Neuron (in vitro differentiated cells): ENCODE measurements around the gene DDX5.

Experiments used
- H2AFZ ChIP-seq: one replicate; pipeline ENCODE4 v1.6.1; 2013; ENCODE audit warnings: low read depth, mild to moderate bottlenecking, inconsistent platforms, low read length, moderate library complexity
- H3K27me3 ChIP-seq: one replicate; pipeline ENCODE4 v1.6.1; 2013; ENCODE audit warnings: low read length; ENCODE audit not compliant: insufficient read depth
- H3K36me3 ChIP-seq: one replicate; pipeline ENCODE4 v1.6.1; 2013; ENCODE audit warnings: low read length; ENCODE audit not compliant: insufficient read depth
- H3K4me1 ChIP-seq: one replicate; pipeline ENCODE4 v1.6.1; 2013; ENCODE audit warnings: low read length; ENCODE audit not compliant: insufficient read depth
- H3K4me3 ChIP-seq: 2 replicates; pipeline ENCODE4 v1.5.1; 2013; ENCODE audit warnings: mild to moderate bottlenecking, low read length, moderate library complexity
- H3K9me3 ChIP-seq: one replicate; pipeline ENCODE4 v1.6.1; 2013; ENCODE audit warnings: low read length

DDX5 gene

GRCh38 chr17:64506201-64506575 lies at the start of gene DDX5:
TSS of gene DDX5 (minus strand) at chr17:64506289. CDS start at chr17:64506119, 170 bp downstream.
- H3K4me3 ChIP-seq, result peak within 1 kb of the TSS; percentile 98
- peaks cover 60% of the 10 kb centered on the region for H3K36me3 ChIP-seq
- no peaks in the 10 kb centered on the region for H3K27me3 ChIP-seq
- H3K9me3 ChIP-seq, result no peaks in the 10 kb centered on the region
- H2AFZ ChIP-seq, result peak within 1 kb of the TSS; percentile 11
- H3K4me1 ChIP-seq, result peaks cover 35% of the 10 kb centered on the region

- no peaks in the 10 kb centered on the region for H3K27me3 ChIP-seq
- no peaks in the 10 kb centered on the region for H3K9me3 ChIP-seq
- H2AFZ ChIP-seq, result no peak overlapping the region
- peaks cover 11% of the 10 kb centered on the region for H3K4me1 ChIP-seq
- no peak overlapping the region for H3K4me3 ChIP-seq
- H3K36me3 ChIP-seq, result peaks cover 40% of the 10 kb centered on the region
Measured at GRCh38 chr17:64555281-64555680, 49.2 kb upstream of the DDX5 start.

- Histone ChIP-seq H2AFZ (no peak overlapping the region), H3K36me3 (peaks cover 41% of the 10 kb centered on the region), H3K27me3 (no peaks in the 10 kb centered on the region), H3K4me3 (no peak overlapping the region), H3K9me3 (no peaks in the 10 kb centered on the region), H3K4me1 (peaks cover 11% of the 10 kb centered on the region)
Measured at GRCh38 chr17:64554028-64554637, 48.0 kb upstream of the DDX5 start.

GRCh38 chr17:64551461-64551860 lies 45.4 kb upstream of the DDX5 start:
- no peaks in the 10 kb centered on the region for H3K9me3 ChIP-seq

GRCh38 chr17:64547319-64547718 lies 41.2 kb upstream of the DDX5 start:
- Histone ChIP-seq H2AFZ (no peak overlapping the region), H3K4me1 (peaks cover 37% of the 10 kb centered on the region), H3K4me3 (no peak overlapping the region), H3K27me3 (no peaks in the 10 kb centered on the region), H3K9me3 (no peaks in the 10 kb centered on the region), H3K36me3 (peaks cover 39% of the 10 kb centered on the region)

More at GRCh38 chr17:64551461-64551860, 45.4 kb upstream of the DDX5 start:
- no peak overlapping the region for H3K4me3 ChIP-seq
- H3K27me3 ChIP-seq, result no peaks in the 10 kb centered on the region
- H2AFZ ChIP-seq, result no peak overlapping the region
- H3K4me1 ChIP-seq, result peaks cover 24% of the 10 kb centered on the region
- H3K36me3 ChIP-seq, result peaks cover 49% of the 10 kb centered on the region

- H3K27me3 ChIP-seq, result no peaks in the 10 kb centered on the region
- H2AFZ ChIP-seq, result no peak overlapping the region
- H3K9me3 ChIP-seq, result no peaks in the 10 kb centered on the region
- H3K4me1 ChIP-seq, result peaks cover 34% of the 10 kb centered on the region
- peaks cover 41% of the 10 kb centered on the region for H3K36me3 ChIP-seq
- no peak overlapping the region for H3K4me3 ChIP-seq
Measured at GRCh38 chr17:64546716-64547115, 40.6 kb upstream of the DDX5 start.

- peaks cover 51% of the 10 kb centered on the region for H3K36me3 ChIP-seq
- H3K4me1 ChIP-seq, result peaks cover 26% of the 10 kb centered on the region
- no peak overlapping the region for H3K4me3 ChIP-seq
- no peaks in the 10 kb centered on the region for H3K9me3 ChIP-seq
- no peak overlapping the region for H2AFZ ChIP-seq
- no peaks in the 10 kb centered on the region for H3K27me3 ChIP-seq
Measured at GRCh38 chr17:64544742-64545141, 38.7 kb upstream of the DDX5 start.

GRCh38 chr17:64540118-64540776 lies 34.2 kb upstream of the DDX5 start:
- H3K9me3 ChIP-seq, result no peaks in the 10 kb centered on the region
- H3K36me3 ChIP-seq, result peaks cover 65% of the 10 kb centered on the region
- H2AFZ ChIP-seq, result no peak overlapping the region
- H3K27me3 ChIP-seq, result no peaks in the 10 kb centered on the region
- H3K4me1 ChIP-seq, result peaks cover 2% of the 10 kb centered on the region
- no peak overlapping the region for H3K4me3 ChIP-seq

GRCh38 chr17:64538508-64539130 lies 32.5 kb upstream of the DDX5 start:
- Histone ChIP-seq H3K9me3 (no peaks in the 10 kb centered on the region), H3K4me1 (no peaks in the 10 kb centered on the region), H3K36me3 (peaks cover 72% of the 10 kb centered on the region), H3K4me3 (no peak overlapping the region), H3K27me3 (no peaks in the 10 kb centered on the region), H2AFZ (no peak overlapping the region)

GRCh38 chr17:64537488-64537887 lies 31.4 kb upstream of the DDX5 start:
- no peak overlapping the region for H3K4me3 ChIP-seq
- no peak overlapping the region for H2AFZ ChIP-seq
- H3K4me1 ChIP-seq, result no peaks in the 10 kb centered on the region
- no peaks in the 10 kb centered on the region for H3K9me3 ChIP-seq
- peaks cover 83% of the 10 kb centered on the region for H3K36me3 ChIP-seq
- no peaks in the 10 kb centered on the region for H3K27me3 ChIP-seq

GRCh38 chr17:64536913-64537312 lies 30.8 kb upstream of the DDX5 start:
- Histone ChIP-seq H2AFZ (no peak overlapping the region), H3K9me3 (no peaks in the 10 kb centered on the region), H3K4me1 (no peaks in the 10 kb centered on the region), H3K36me3 (peaks cover 83% of the 10 kb centered on the region), H3K27me3 (no peaks in the 10 kb centered on the region), H3K4me3 (no peak overlapping the region)

GRCh38 chr17:64535357-64535756 lies 29.3 kb upstream of the DDX5 start:
- no peak overlapping the region for H2AFZ ChIP-seq

GRCh38 chr17:64534187-64534586 lies 28.1 kb upstream of the DDX5 start:
- Histone ChIP-seq H3K36me3 (peaks cover 96% of the 10 kb centered on the region), H3K4me1 (no peaks in the 10 kb centered on the region), H2AFZ (no peak overlapping the region), H3K27me3 (no peaks in the 10 kb centered on the region), H3K4me3 (no peak overlapping the region), H3K9me3 (no peaks in the 10 kb centered on the region)

More at GRCh38 chr17:64535357-64535756, 29.3 kb upstream of the DDX5 start:
- Histone ChIP-seq H3K4me1 (no peaks in the 10 kb centered on the region), H3K36me3 (peaks cover 91% of the 10 kb centered on the region), H3K9me3 (no peaks in the 10 kb centered on the region), H3K4me3 (no peak overlapping the region), H3K27me3 (no peaks in the 10 kb centered on the region)
